ENCODE measurements around the gene IPO8.
"Not testable (repeated sequence)": the region's sequence is repeated elsewhere in the genome, so short reads cannot be mapped to it uniquely, and the experiment has no call there.

IPO8 gene

DNA sequence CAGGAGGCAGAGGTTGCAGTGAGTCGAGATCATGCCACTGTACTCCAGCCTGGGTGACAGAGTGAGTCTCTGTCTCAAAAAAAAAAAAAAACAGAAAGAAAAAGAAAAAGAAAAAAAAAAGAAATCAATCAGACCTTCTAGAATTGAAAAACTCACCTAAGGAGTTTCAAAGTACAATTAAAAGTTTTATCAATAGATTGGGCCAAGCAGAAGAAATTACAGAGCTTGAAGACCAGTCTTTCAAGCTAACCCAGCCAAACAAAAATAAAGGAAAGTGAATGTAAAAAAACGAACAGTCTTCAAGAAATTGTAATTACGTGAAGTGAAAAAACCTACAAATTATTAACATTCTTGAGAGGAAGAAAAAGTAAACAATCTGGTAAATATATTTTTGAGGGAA lies 93.0 kb downstream of the IPO8 start:
- Histone ChIP-seq H3K4me1 (ENCODE audit: control insufficient read depth, insufficient read depth, low read length) (no peaks in the 10 kb centered on the region), H3K36me3 (ENCODE audit: control insufficient read depth, insufficient read depth, low read length, severe bottlenecking) (no peaks in the 10 kb centered on the region), H3K27me3 (replicated peaks; ENCODE audit: control insufficient read depth, insufficient read depth, low read length) (no peaks in the 10 kb centered on the region), H3K4me3 (ENCODE audit: low read length) (no peak overlapping the region), H3K9ac (ENCODE audit: low read length) (no peak overlapping the region), H3K9me3 (ENCODE audit: control insufficient read depth, low read length) (peaks cover 14% of the 10 kb centered on the region)
- DNase-seq (ENCODE audit: low read depth): no peak

- peak; percentile 41 for DNase-seq (ENCODE audit: low read depth)
- H3K4me1 ChIP-seq (ENCODE audit: control insufficient read depth, insufficient read depth, low read length): no peaks in the 10 kb centered on the region
- no peak overlapping the region for H3K9ac ChIP-seq (ENCODE audit: low read length)
- no peaks in the 10 kb centered on the region for H3K27me3 ChIP-seq (replicated peaks; ENCODE audit: control insufficient read depth, insufficient read depth, low read length)
- H3K36me3 ChIP-seq (ENCODE audit: control insufficient read depth, insufficient read depth, low read length, severe bottlenecking): no peaks in the 10 kb centered on the region
- no peak overlapping the region for H3K4me3 ChIP-seq (ENCODE audit: low read length)
- H3K9me3 ChIP-seq (ENCODE audit: control insufficient read depth, low read length): peaks cover 14% of the 10 kb centered on the region
Observed at GRCh38 chr12:30599608-30600007, 96.1 kb downstream of the IPO8 start.

DNA sequence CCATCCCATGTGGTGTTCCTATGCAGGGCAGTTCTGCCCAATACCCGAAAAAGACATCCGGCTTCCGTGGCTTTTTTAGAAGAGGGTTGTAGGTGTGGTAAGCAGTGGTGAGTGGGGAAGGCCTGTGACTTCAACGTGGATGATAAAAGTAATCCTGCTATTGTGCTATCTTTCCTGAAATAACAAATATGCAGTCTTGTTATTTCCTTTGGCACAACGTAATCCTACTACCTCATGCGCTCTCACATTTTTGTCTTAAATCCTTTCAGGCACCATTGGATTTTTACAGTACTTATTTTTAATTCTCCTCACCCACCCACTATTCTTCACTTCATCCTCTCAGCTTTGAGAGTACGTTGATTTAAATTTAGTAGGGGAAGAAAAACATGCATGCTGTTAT lies 96.8 kb downstream of the IPO8 start:
- no peaks in the 10 kb centered on the region for H3K27me3 ChIP-seq (replicated peaks; ENCODE audit: control insufficient read depth, insufficient read depth, low read length)
- H3K36me3 ChIP-seq (ENCODE audit: control insufficient read depth, insufficient read depth, low read length, severe bottlenecking): no peaks in the 10 kb centered on the region
- DNase-seq (ENCODE audit: low read depth): no peak
- H3K9ac ChIP-seq (ENCODE audit: low read length): no peak overlapping the region
- no peak overlapping the region for H3K4me3 ChIP-seq (ENCODE audit: low read length)
- peaks cover 12% of the 10 kb centered on the region for H3K9me3 ChIP-seq (ENCODE audit: control insufficient read depth, low read length)
- H3K4me1 ChIP-seq (ENCODE audit: control insufficient read depth, insufficient read depth, low read length): no peaks in the 10 kb centered on the region

GRCh38 chr12:30595742-30596141 lies 99.9 kb downstream of the IPO8 start:
- Histone ChIP-seq H3K4me1 (ENCODE audit: control insufficient read depth, insufficient read depth, low read length) (no peaks in the 10 kb centered on the region), H3K9me3 (ENCODE audit: control insufficient read depth, low read length) (no peaks in the 10 kb centered on the region), H3K4me3 (ENCODE audit: low read length) (no peak overlapping the region), H3K9ac (ENCODE audit: low read length) (no peak overlapping the region), H3K36me3 (ENCODE audit: control insufficient read depth, insufficient read depth, low read length, severe bottlenecking) (no peaks in the 10 kb centered on the region), H3K27me3 (replicated peaks; ENCODE audit: control insufficient read depth, insufficient read depth, low read length) (no peaks in the 10 kb centered on the region)
- no peak for DNase-seq (ENCODE audit: low read depth)

DNA sequence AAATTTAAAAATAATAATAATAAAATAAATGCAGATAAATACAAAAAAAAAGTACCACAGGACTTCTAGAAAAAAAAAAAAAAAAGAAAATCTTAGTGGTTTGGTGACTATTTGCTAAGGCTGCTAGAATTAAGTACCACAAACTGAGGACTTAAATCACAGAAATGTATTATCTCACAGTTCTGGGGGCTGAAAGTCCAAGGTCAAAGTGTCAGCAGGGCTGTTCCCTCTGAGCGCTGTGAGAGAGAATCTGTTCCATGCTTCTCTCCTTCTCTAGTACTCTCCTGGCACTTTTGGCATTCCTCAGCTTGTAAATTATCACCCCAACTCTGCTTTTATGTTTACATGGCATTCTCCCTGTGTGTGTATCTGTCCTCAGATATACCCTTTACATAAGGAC lies 101.2 kb downstream of the IPO8 start:
- Histone ChIP-seq H3K27me3 (replicated peaks; ENCODE audit: control insufficient read depth, insufficient read depth, low read length) (no peaks in the 10 kb centered on the region), H3K36me3 (ENCODE audit: control insufficient read depth, insufficient read depth, low read length, severe bottlenecking) (no peaks in the 10 kb centered on the region), H3K4me3 (ENCODE audit: low read length) (no peak overlapping the region), H3K4me1 (ENCODE audit: control insufficient read depth, insufficient read depth, low read length) (no peaks in the 10 kb centered on the region), H3K9me3 (ENCODE audit: control insufficient read depth, low read length) (no peaks in the 10 kb centered on the region), H3K9ac (ENCODE audit: low read length) (no peak overlapping the region)
- DNase-seq (ENCODE audit: low read depth): no peak

GRCh38 chr12:30588572-30588971 lies 107.1 kb downstream of the IPO8 start:
- H3K36me3 ChIP-seq (ENCODE audit: control insufficient read depth, insufficient read depth, low read length, severe bottlenecking); H3K4me3 ChIP-seq (ENCODE audit: low read length); H3K27me3 ChIP-seq (replicated peaks; ENCODE audit: control insufficient read depth, insufficient read depth, low read length); H3K4me1 ChIP-seq (ENCODE audit: control insufficient read depth, insufficient read depth, low read length); H3K9ac ChIP-seq (ENCODE audit: low read length); DNase-seq (ENCODE audit: low read depth); H3K9me3 ChIP-seq (ENCODE audit: control insufficient read depth, low read length): not testable (repeated sequence)

DNA sequence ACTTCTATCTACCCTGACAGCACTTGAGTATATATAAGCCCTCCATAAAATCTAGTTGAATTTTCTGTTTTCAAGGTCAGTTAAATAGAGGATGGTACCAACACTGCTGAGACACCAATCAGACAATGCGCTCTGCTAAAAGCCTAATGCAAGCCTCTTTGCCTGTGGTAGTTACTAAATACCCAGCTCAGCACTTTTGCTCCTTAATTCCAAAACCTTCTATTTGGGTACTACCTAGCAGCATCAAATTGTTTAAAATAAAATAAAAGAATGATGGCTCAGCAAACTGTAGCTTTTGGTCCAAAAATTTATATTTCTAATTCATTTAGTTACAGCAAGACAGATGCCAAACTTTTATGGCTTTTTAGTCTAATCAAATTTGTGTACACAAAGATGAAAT lies 107.9 kb downstream of the IPO8 start:
- Histone ChIP-seq H3K9me3 (ENCODE audit: control insufficient read depth, low read length) (no peaks in the 10 kb centered on the region), H3K4me3 (ENCODE audit: low read length) (no peak overlapping the region), H3K4me1 (ENCODE audit: control insufficient read depth, insufficient read depth, low read length) (no peaks in the 10 kb centered on the region), H3K36me3 (ENCODE audit: control insufficient read depth, insufficient read depth, low read length, severe bottlenecking) (no peaks in the 10 kb centered on the region), H3K9ac (ENCODE audit: low read length) (no peak overlapping the region), H3K27me3 (replicated peaks; ENCODE audit: control insufficient read depth, insufficient read depth, low read length) (no peaks in the 10 kb centered on the region)
- DNase-seq (ENCODE audit: low read depth): no peak

GRCh38 chr12:30585877-30586276 lies 109.8 kb downstream of the IPO8 start:
- Histone ChIP-seq H3K27me3 (replicated peaks; ENCODE audit: control insufficient read depth, insufficient read depth, low read length) (no peaks in the 10 kb centered on the region), H3K4me3 (ENCODE audit: low read length) (no peak overlapping the region), H3K36me3 (ENCODE audit: control insufficient read depth, insufficient read depth, low read length, severe bottlenecking) (no peaks in the 10 kb centered on the region), H3K9me3 (ENCODE audit: control insufficient read depth, low read length) (no peaks in the 10 kb centered on the region), H3K4me1 (ENCODE audit: control insufficient read depth, insufficient read depth, low read length) (no peaks in the 10 kb centered on the region), H3K9ac (ENCODE audit: low read length) (no peak overlapping the region)
- DNase-seq (ENCODE audit: low read depth): no peak

DNA sequence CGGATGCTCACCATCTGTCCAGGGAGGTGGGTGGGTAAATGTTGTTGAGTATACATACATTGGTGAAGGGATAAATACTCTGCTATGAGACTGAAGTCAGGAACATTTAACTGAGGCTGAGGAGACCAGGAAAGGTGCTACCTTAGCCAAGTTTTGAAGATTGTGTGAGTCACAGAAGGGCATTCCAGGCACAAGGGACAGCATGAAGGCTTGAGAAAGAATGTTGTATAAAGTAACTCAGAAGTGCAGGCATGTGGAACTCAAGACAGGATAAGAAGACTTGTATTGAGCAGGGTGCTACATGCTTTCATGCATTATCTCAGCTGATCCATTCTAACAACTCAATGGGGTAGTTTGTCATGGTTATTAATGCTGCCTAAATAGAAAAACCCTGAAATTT lies 112.7 kb downstream of the IPO8 start:
- Histone ChIP-seq H3K36me3 (ENCODE audit: control insufficient read depth, insufficient read depth, low read length, severe bottlenecking) (no peaks in the 10 kb centered on the region), H3K4me1 (ENCODE audit: control insufficient read depth, insufficient read depth, low read length) (no peaks in the 10 kb centered on the region), H3K4me3 (ENCODE audit: low read length) (no peak overlapping the region), H3K27me3 (replicated peaks; ENCODE audit: control insufficient read depth, insufficient read depth, low read length) (no peaks in the 10 kb centered on the region), H3K9me3 (ENCODE audit: control insufficient read depth, low read length) (no peaks in the 10 kb centered on the region), H3K9ac (ENCODE audit: low read length) (no peak overlapping the region)
- no peak for DNase-seq (ENCODE audit: low read depth)

GRCh38 chr12:30580344-30580743 lies 115.3 kb downstream of the IPO8 start:
- no peak overlapping the region for H3K9ac ChIP-seq (ENCODE audit: low read length)
- no peaks in the 10 kb centered on the region for H3K9me3 ChIP-seq (ENCODE audit: control insufficient read depth, low read length)
- H3K27me3 ChIP-seq (replicated peaks; ENCODE audit: control insufficient read depth, insufficient read depth, low read length): no peaks in the 10 kb centered on the region
- H3K4me1 ChIP-seq (ENCODE audit: control insufficient read depth, insufficient read depth, low read length): no peaks in the 10 kb centered on the region
- no peak overlapping the region for H3K4me3 ChIP-seq (ENCODE audit: low read length)
- no peaks in the 10 kb centered on the region for H3K36me3 ChIP-seq (ENCODE audit: control insufficient read depth, insufficient read depth, low read length, severe bottlenecking)
- DNase-seq (ENCODE audit: low read depth): no peak

Data from adipocyte (in vitro differentiated cells).